WTC11 (cell line): ENCODE results near the gene LAMP2. TPM values are rescaled to one million over a fixed set of nuclear protein-coding genes. Genes with fewer than 3 reads are reported as not detected.

Experiments used
- AFF4 ChIP-seq: sonication (generic); formaldehyde crosslinking; IDR thresholded peaks from 2 replicates; pipeline ENCODE4 v1.8.1; 2023; ENCODE audit warnings: mild to moderate bottlenecking, missing genetic modification reagents, borderline replicate concordance
- ATF1 ChIP-seq: sonication (generic); formaldehyde crosslinking; IDR thresholded peaks from 2 replicates; pipeline ENCODE4 v1.8.1; 2023; ENCODE audit warnings: mild to moderate bottlenecking, moderate library complexity, missing genetic modification reagents
- CREB1 ChIP-seq: sonication (generic); formaldehyde crosslinking; IDR thresholded peaks from 2 replicates; pipeline ENCODE4 v1.8.0; 2023; ENCODE audit warnings: mild to moderate bottlenecking, missing genetic modification reagents
- CREM ChIP-seq: sonication (generic); formaldehyde crosslinking; IDR thresholded peaks from 2 replicates; pipeline ENCODE4 v1.8.1; 2022; ENCODE audit warnings: mild to moderate bottlenecking, missing genetic modification reagents, moderate library complexity
- EMX1 ChIP-seq: fragments of 250-450 bp; sonication (Bioruptor Pico); IDR thresholded peaks from 2 replicates; pipeline ENCODE4 v1.8.0; 2021; ENCODE audit warnings: mild to moderate bottlenecking
- HMGA2 ChIP-seq: fragments of 250-450 bp; sonication (Bioruptor Pico); IDR thresholded peaks from 2 replicates; pipeline ENCODE4 v1.4.0; 2021; ENCODE audit warnings: mild to moderate bottlenecking, moderate library complexity
- JUN ChIP-seq: sonication (generic); formaldehyde crosslinking; IDR thresholded peaks from 2 replicates; pipeline ENCODE4 v1.8.0; 2023; ENCODE audit warnings: mild to moderate bottlenecking, missing genetic modification reagents
- MLX ChIP-seq: sonication (generic); formaldehyde crosslinking; IDR thresholded peaks from 2 replicates; pipeline ENCODE4 v1.8.1; 2023; ENCODE audit warnings: mild to moderate bottlenecking, missing genetic modification reagents, moderate library complexity
- MXD4 ChIP-seq: fragments of 250-450 bp; sonication (Bioruptor Pico); IDR thresholded peaks from 2 replicates; pipeline ENCODE4 v1.8.0; 2021; ENCODE audit warnings: mild to moderate bottlenecking, moderate library complexity, borderline replicate concordance
- NFYB ChIP-seq: sonication (generic); formaldehyde crosslinking; conservative IDR thresholded peaks from 2 replicates; pipeline ENCODE4 v1.8.0; 2022; ENCODE audit warnings: low read depth, missing genetic modification reagents
- NR2C2 ChIP-seq: sonication (generic); formaldehyde crosslinking; IDR thresholded peaks from 2 replicates; pipeline ENCODE4 v1.8.0; 2022; ENCODE audit warnings: mild to moderate bottlenecking, missing genetic modification reagents
- SMAD3 ChIP-seq: sonication (generic); formaldehyde crosslinking; IDR thresholded peaks from 2 replicates; pipeline ENCODE4 v1.8.0; 2022; ENCODE audit warnings: missing genetic modification reagents, mild to moderate bottlenecking, borderline replicate concordance
- ZBTB21 ChIP-seq: sonication (generic); formaldehyde crosslinking; IDR thresholded peaks from 2 replicates; pipeline ENCODE4 v1.8.1; 2023; ENCODE audit warnings: mild to moderate bottlenecking, missing genetic modification reagents, borderline replicate concordance
- ZNF232 ChIP-seq: sonication (generic); formaldehyde crosslinking; IDR thresholded peaks from 2 replicates; pipeline ENCODE4 v1.8.0; 2022; ENCODE audit warnings: mild to moderate bottlenecking, missing genetic modification reagents
- ZNF263 ChIP-seq: sonication (generic); formaldehyde crosslinking; IDR thresholded peaks from 2 replicates; pipeline ENCODE4 v1.8.1; 2022; ENCODE audit warnings: low read depth, mild to moderate bottlenecking, moderate library complexity, missing genetic modification reagents
- ZNF532 ChIP-seq: fragments of 250-450 bp; sonication (Bioruptor Pico); IDR thresholded peaks from 2 replicates; pipeline ENCODE4 v1.9.0; 2021; ENCODE audit warnings: mild to moderate bottlenecking, borderline replicate concordance
- ZNF671 ChIP-seq: fragments of 250-450 bp; sonication (Bioruptor Pico); IDR thresholded peaks from 2 replicates; pipeline ENCODE4 v1.8.0; 2021; ENCODE audit warnings: mild to moderate bottlenecking
- total RNA-seq: library from RNA; stranded (reverse); gene quantifications from 3 replicates; pipeline ENCODE4 v1.2.3, GENCODE V29; 2021
- TF ChIP-seq, protein P1 (sequence below): sonication (generic); formaldehyde crosslinking; IDR thresholded peaks from 2 replicates; pipeline ENCODE4 v1.8.1; 2023; ENCODE audit warnings: mild to moderate bottlenecking, missing genetic modification reagents, moderate library complexity
- TF ChIP-seq, protein P2 (sequence below): fragments of 250-450 bp; sonication (Bioruptor Pico); IDR thresholded peaks from 2 replicates; pipeline ENCODE4 v2.1.2; 2022; ENCODE audit warnings: mild to moderate bottlenecking, moderate library complexity
- TF ChIP-seq, protein P3 (sequence below): sonication (generic); formaldehyde crosslinking; IDR thresholded peaks from 2 replicates; pipeline ENCODE4 v1.8.1; 2022; ENCODE audit warnings: missing genetic modification reagents, borderline replicate concordance
- TF ChIP-seq, protein P4 (sequence below): sonication (generic); formaldehyde crosslinking; IDR thresholded peaks from 2 replicates; pipeline ENCODE4 v1.8.0; 2022; ENCODE audit warnings: mild to moderate bottlenecking, missing genetic modification reagents
- TF ChIP-seq, protein P5 (sequence below): sonication (generic); formaldehyde crosslinking; IDR thresholded peaks from 2 replicates; pipeline ENCODE4 v1.8.0; 2022; ENCODE audit warnings: mild to moderate bottlenecking, missing genetic modification reagents

Gene LAMP2
- total RNA-seq, 1 experiment from 2014 or later = 28.8 TPM

GRCh38 chrX:120485638-120486520 is 16.8 kb upstream of the LAMP2 start (continued):
- no peak for TF ChIP-seq AFF4
- TF ChIP-seq, protein P1, sequence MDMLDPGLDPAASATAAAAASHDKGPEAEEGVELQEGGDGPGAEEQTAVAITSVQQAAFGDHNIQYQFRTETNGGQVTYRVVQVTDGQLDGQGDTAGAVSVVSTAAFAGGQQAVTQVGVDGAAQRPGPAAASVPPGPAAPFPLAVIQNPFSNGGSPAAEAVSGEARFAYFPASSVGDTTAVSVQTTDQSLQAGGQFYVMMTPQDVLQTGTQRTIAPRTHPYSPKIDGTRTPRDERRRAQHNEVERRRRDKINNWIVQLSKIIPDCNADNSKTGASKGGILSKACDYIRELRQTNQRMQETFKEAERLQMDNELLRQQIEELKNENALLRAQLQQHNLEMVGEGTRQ = peak; percentile 49; the same call in 1 of the 2 replicates
- no peak for TF ChIP-seq MXD4
- TF ChIP-seq NR2C2 (CRISPR knock-in tag) = no peak
- TF ChIP-seq, protein P2, sequence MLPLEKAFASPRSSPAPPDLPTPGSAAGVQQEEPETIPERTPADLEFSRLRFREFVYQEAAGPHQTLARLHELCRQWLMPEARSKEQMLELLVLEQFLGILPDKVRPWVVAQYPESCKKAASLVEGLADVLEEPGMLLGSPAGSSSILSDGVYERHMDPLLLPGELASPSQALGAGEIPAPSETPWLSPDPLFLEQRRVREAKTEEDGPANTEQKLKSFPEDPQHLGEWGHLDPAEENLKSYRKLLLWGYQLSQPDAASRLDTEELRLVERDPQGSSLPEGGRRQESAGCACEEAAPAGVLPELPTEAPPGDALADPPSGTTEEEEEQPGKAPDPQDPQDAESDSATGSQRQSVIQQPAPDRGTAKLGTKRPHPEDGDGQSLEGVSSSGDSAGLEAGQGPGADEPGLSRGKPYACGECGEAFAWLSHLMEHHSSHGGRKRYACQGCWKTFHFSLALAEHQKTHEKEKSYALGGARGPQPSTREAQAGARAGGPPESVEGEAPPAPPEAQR (CRISPR knock-in tag) = no peak
- no peak for TF ChIP-seq NFYB
- TF ChIP-seq, protein P3, sequence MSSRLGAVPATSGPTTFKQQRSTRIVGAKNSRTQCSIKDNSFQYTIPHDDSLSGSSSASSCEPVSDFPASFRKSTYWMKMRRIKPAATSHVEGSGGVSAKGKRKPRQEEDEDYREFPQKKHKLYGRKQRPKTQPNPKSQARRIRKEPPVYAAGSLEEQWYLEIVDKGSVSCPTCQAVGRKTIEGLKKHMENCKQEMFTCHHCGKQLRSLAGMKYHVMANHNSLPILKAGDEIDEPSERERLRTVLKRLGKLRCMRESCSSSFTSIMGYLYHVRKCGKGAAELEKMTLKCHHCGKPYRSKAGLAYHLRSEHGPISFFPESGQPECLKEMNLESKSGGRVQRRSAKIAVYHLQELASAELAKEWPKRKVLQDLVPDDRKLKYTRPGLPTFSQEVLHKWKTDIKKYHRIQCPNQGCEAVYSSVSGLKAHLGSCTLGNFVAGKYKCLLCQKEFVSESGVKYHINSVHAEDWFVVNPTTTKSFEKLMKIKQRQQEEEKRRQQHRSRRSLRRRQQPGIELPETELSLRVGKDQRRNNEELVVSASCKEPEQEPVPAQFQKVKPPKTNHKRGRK (CRISPR knock-in tag) = no peak
- no peak for TF ChIP-seq ZNF263 (CRISPR knock-in tag)
- TF ChIP-seq ZNF532 = no peak
- TF ChIP-seq, protein P4, sequence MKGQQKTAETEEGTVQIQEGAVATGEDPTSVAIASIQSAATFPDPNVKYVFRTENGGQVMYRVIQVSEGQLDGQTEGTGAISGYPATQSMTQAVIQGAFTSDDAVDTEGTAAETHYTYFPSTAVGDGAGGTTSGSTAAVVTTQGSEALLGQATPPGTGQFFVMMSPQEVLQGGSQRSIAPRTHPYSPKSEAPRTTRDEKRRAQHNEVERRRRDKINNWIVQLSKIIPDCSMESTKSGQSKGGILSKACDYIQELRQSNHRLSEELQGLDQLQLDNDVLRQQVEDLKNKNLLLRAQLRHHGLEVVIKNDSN (CRISPR knock-in tag) = peak; percentile 64; the same call in 1 of the 2 replicates
- no peak for TF ChIP-seq HMGA2 (CRISPR knock-in tag)
- TF ChIP-seq CREB1 = no peak
- no peak for TF ChIP-seq ATF1 (CRISPR knock-in tag)
- no peak for TF ChIP-seq ZNF232 (CRISPR knock-in tag)
- no peak for TF ChIP-seq ZBTB21 (CRISPR knock-in tag)
- TF ChIP-seq, protein P5, sequence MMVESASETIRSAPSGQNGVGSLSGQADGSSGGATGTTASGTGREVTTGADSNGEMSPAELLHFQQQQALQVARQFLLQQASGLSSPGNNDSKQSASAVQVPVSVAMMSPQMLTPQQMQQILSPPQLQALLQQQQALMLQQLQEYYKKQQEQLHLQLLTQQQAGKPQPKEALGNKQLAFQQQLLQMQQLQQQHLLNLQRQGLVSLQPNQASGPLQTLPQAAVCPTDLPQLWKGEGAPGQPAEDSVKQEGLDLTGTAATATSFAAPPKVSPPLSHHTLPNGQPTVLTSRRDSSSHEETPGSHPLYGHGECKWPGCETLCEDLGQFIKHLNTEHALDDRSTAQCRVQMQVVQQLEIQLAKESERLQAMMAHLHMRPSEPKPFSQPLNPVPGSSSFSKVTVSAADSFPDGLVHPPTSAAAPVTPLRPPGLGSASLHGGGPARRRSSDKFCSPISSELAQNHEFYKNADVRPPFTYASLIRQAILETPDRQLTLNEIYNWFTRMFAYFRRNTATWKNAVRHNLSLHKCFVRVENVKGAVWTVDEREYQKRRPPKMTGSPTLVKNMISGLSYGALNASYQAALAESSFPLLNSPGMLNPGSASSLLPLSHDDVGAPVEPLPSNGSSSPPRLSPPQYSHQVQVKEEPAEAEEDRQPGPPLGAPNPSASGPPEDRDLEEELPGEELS (CRISPR knock-in tag) = no peak
- TF ChIP-seq SMAD3 (CRISPR knock-in tag) = no peak
- TF ChIP-seq MLX (CRISPR knock-in tag) = no peak
- TF ChIP-seq EMX1 (CRISPR knock-in tag) = no peak
- TF ChIP-seq JUN (CRISPR knock-in tag) = no peak
- no peak for TF ChIP-seq CREM (CRISPR knock-in tag)
- TF ChIP-seq ZNF671 (CRISPR knock-in tag) = no peak
- TF ChIP-seq, all 79 proteins: peak for 6
